GM12878 (cell line): ENCODE measurements around the gene ELAVL2.

Experiments
- BRCA1 ChIP-seq: IDR thresholded peaks from 2 replicates; pipeline ENCODE4 v1.6.1; 2011; ENCODE audit warnings: low read depth, low read length, improper control_type of control experiment
- KAT2A ChIP-seq: conservative IDR thresholded peaks from 2 replicates; pipeline ENCODE4 v1.6.1; 2011; ENCODE audit warnings: low read depth, low read length; ENCODE audit not compliant: control insufficient read depth
- NFYA ChIP-seq: IDR thresholded peaks from 2 replicates; pipeline ENCODE4 v1.6.1; 2011; ENCODE audit warnings: low read depth, mild to moderate bottlenecking, low read length, improper control_type of control experiment, borderline replicate concordance
- RAD21 ChIP-seq: IDR thresholded peaks from 2 replicates; pipeline ENCODE4 v1.6.1; 2011; ENCODE audit warnings: mild to moderate bottlenecking, low read depth, low read length, moderate library complexity; ENCODE audit not compliant: insufficient read depth
- TCF12 ChIP-seq: IDR thresholded peaks from 2 replicates; pipeline ENCODE4 v1.6.1; 2011; ENCODE audit warnings: low read depth, mild to moderate bottlenecking, low read length

- TF ChIP-seq RAD21 (no peak), KAT2A (no peak), NFYA (no peak), TCF12 (no peak), BRCA1 (no peak)
Observed at GRCh38 chr9:23662320-23662719, 163.7 kb downstream of the ELAVL2 start.
